Muscle layer of colon (tissue), 2 donors: ENCODE measurements around the gene ETFBKMT.
"Not testable (repeated sequence)": the region's sequence is repeated elsewhere in the genome, so short reads cannot be mapped to it uniquely, and the experiment has no call there.

Experiments used
- H3K27ac ChIP-seq: one replicate; pipeline ENCODE4 v1.7.0; 2013; ENCODE audit warnings: low read depth, mild to moderate bottlenecking, low read length, moderate library complexity
- H3K27me3 ChIP-seq, 2 donors: one replicate each; pipeline ENCODE4 v1.7.0; 2013; ENCODE audit warnings: low read length in 2 of 2, mild to moderate bottlenecking in 2 of 2; ENCODE audit not compliant: insufficient read depth in 2 of 2, control insufficient read depth in 1 of 2
- H3K36me3 ChIP-seq: one replicate; pipeline ENCODE4 v1.7.0; 2013; ENCODE audit warnings: mild to moderate bottlenecking, low read length; ENCODE audit not compliant: insufficient read depth
- H3K4me1 ChIP-seq: one replicate; pipeline ENCODE4 v1.7.0; 2013; ENCODE audit warnings: mild to moderate bottlenecking, low read length; ENCODE audit not compliant: insufficient read depth
- H3K4me3 ChIP-seq, 2 donors: one replicate each; pipeline ENCODE4 v1.7.0; 2013; ENCODE audit warnings: low read length in 2 of 2, low read depth in 1 of 2, mild to moderate bottlenecking in 1 of 2, moderate library complexity in 1 of 2
- H3K9ac ChIP-seq: one replicate; pipeline ENCODE4 v1.7.0; 2013; ENCODE audit warnings: low read length
- H3K9me3 ChIP-seq: one replicate; pipeline ENCODE4 v1.7.0; 2013; ENCODE audit warnings: mild to moderate bottlenecking, low read length
- donor health status: abdominal sarcoma.
- donor health status: Adenocarcinoma of cecum.

Gene ETFBKMT

GRCh38 chr12:31658471-31659086, 909 bp upstream of the ETFBKMT start:
- H3K27me3 ChIP-seq: no peaks in the 10 kb centered on the region
- H3K36me3 ChIP-seq: no peaks in the 10 kb centered on the region
- no peaks in the 10 kb centered on the region for H3K9me3 ChIP-seq
- peaks cover 4% of the 10 kb centered on the region for H3K4me1 ChIP-seq
- peak overlapping the region; percentile 92 for H3K9ac ChIP-seq
- peak overlapping the region; percentile 51 to 96 for H3K4me3 ChIP-seq
- peak overlapping the region; percentile 95 for H3K27ac ChIP-seq

GRCh38 chr12:31662176-31662849, 2.8 kb downstream of the ETFBKMT start:
- no peaks in the 10 kb centered on the region for H3K36me3 ChIP-seq
- no peak overlapping the region for H3K27ac ChIP-seq
- no peak overlapping the region for H3K4me3 ChIP-seq
- H3K9me3 ChIP-seq: no peaks in the 10 kb centered on the region
- H3K27me3 ChIP-seq: no peaks in the 10 kb centered on the region
- peaks cover 4% of the 10 kb centered on the region for H3K4me1 ChIP-seq
- H3K9ac ChIP-seq: no peak overlapping the region

- no peaks in the 10 kb centered on the region for H3K36me3 ChIP-seq
- H3K4me3 ChIP-seq: no peak overlapping the region
- no peaks in the 10 kb centered on the region for H3K27me3 ChIP-seq
- H3K9me3 ChIP-seq: peaks cover under 1% of the 10 kb centered on the region
- H3K9ac ChIP-seq: no peak overlapping the region
- H3K27ac ChIP-seq: no peak overlapping the region
- H3K4me1 ChIP-seq: peaks cover under 1% of the 10 kb centered on the region
Measured at GRCh38 chr12:31663576-31663975, 4.1 kb downstream of the ETFBKMT start.

- no peak overlapping the region for H3K9ac ChIP-seq
- H3K27me3 ChIP-seq: no peaks in the 10 kb centered on the region
- no peak overlapping the region for H3K27ac ChIP-seq
- no peaks in the 10 kb centered on the region for H3K36me3 ChIP-seq
- no peaks in the 10 kb centered on the region for H3K4me1 ChIP-seq
- H3K9me3 ChIP-seq: peaks cover 5% of the 10 kb centered on the region
- no peak overlapping the region for H3K4me3 ChIP-seq
Measured at GRCh38 chr12:31664038-31664437, 4.5 kb downstream of the ETFBKMT start.

- Histone ChIP-seq H3K4me3 (no peak overlapping the region), H3K27me3 (no peaks in the 10 kb centered on the region), H3K9ac (no peak overlapping the region), H3K27ac (no peak overlapping the region), H3K9me3 (peaks cover 9% of the 10 kb centered on the region), H3K36me3 (no peaks in the 10 kb centered on the region), H3K4me1 (no peaks in the 10 kb centered on the region)
Measured at GRCh38 chr12:31669020-31669419, 9.5 kb downstream of the ETFBKMT start.

- not testable (repeated sequence) for H3K4me1 ChIP-seq, H3K9me3 ChIP-seq, H3K27ac ChIP-seq, H3K27me3 ChIP-seq, H3K36me3 ChIP-seq, H3K4me3 ChIP-seq, H3K9ac ChIP-seq
Measured at GRCh38 chr12:31669582-31669981, 10.1 kb downstream of the ETFBKMT start.

- peaks cover 9% of the 10 kb centered on the region for H3K9me3 ChIP-seq
- H3K27ac ChIP-seq: no peak overlapping the region
- no peak overlapping the region for H3K9ac ChIP-seq
- H3K36me3 ChIP-seq: no peaks in the 10 kb centered on the region
- H3K4me3 ChIP-seq: no peak overlapping the region
- no peaks in the 10 kb centered on the region for H3K4me1 ChIP-seq
- no peaks in the 10 kb centered on the region for H3K27me3 ChIP-seq
Measured at GRCh38 chr12:31672521-31672920, 13.0 kb downstream of the ETFBKMT start.

- H3K36me3 ChIP-seq: no peaks in the 10 kb centered on the region
- no peak overlapping the region for H3K4me3 ChIP-seq
- no peaks in the 10 kb centered on the region for H3K4me1 ChIP-seq
- H3K9ac ChIP-seq: no peak overlapping the region
- H3K9me3 ChIP-seq: no peaks in the 10 kb centered on the region
- no peak overlapping the region for H3K27ac ChIP-seq
- H3K27me3 ChIP-seq: no peaks in the 10 kb centered on the region
Measured at GRCh38 chr12:31682136-31682962, 22.9 kb downstream of the ETFBKMT start.

GRCh38 chr12:31685801-31686200, 26.3 kb downstream of the ETFBKMT start:
- Histone ChIP-seq H3K4me1 (no peaks in the 10 kb centered on the region), H3K9ac (no peak overlapping the region), H3K36me3 (no peaks in the 10 kb centered on the region), H3K4me3 (no peak overlapping the region), H3K27ac (no peak overlapping the region), H3K27me3 (no peaks in the 10 kb centered on the region), H3K9me3 (no peaks in the 10 kb centered on the region)

GRCh38 chr12:31687101-31687527, 27.6 kb downstream of the ETFBKMT start:
- Histone ChIP-seq H3K27me3 (no peaks in the 10 kb centered on the region), H3K4me1 (no peaks in the 10 kb centered on the region), H3K36me3 (no peaks in the 10 kb centered on the region), H3K27ac (no peak overlapping the region), H3K9me3 (no peaks in the 10 kb centered on the region), H3K9ac (no peak overlapping the region), H3K4me3 (no peak overlapping the region)

- H3K9me3 ChIP-seq, H3K4me3 ChIP-seq, H3K36me3 ChIP-seq, H3K27me3 ChIP-seq, H3K4me1 ChIP-seq, H3K27ac ChIP-seq, H3K9ac ChIP-seq: not testable (repeated sequence)
Measured at GRCh38 chr12:31689921-31690320, 30.4 kb downstream of the ETFBKMT start.
